ENCODE measurements around the gene CLEC4G.

The CLEC4G gene

GRCh38 chr19:7771072-7771471 lies 39.2 kb upstream of the CLEC4G start:
- H3K27ac ChIP-seq (replicated peaks) = no peak overlapping the region
- H3K4me3 ChIP-seq (replicated peaks; ENCODE audit: insufficient read depth, low read length) = no peak overlapping the region
- no peak for TF ChIP-seq GABPA (IDR thresholded peaks at IDR 0.05; ENCODE audit: low read depth)
- no peak for TF ChIP-seq SPI1 (IDR thresholded peaks at IDR 0.05; ENCODE audit: borderline replicate concordance, low read depth)
- TF ChIP-seq REST (IDR thresholded peaks at IDR 0.05; ENCODE audit: insufficient replicate concordance, low read depth) = no peak
- TF ChIP-seq CTCF (IDR thresholded peaks at IDR 0.05; ENCODE audit: insufficient read depth, low read length) = no peak
- no peak for TF ChIP-seq POLR2AphosphoS5 (IDR thresholded peaks at IDR 0.05; ENCODE audit: low read depth)
- no peaks in the 10 kb centered on the region for H3K27me3 ChIP-seq (ENCODE audit: insufficient read depth, poor library complexity, severe bottlenecking)
- no peak for DNase-seq (ENCODE audit: low read depth in 1 of 2, low spot score in 1 of 2)

- DNase-seq (ENCODE audit: low read depth in 1 of 2, low spot score in 1 of 2) = no peak
- Histone ChIP-seq H3K4me3 (replicated peaks; ENCODE audit: insufficient read depth, low read length) (no peak overlapping the region), H3K27me3 (ENCODE audit: insufficient read depth, poor library complexity, severe bottlenecking) (no peaks in the 10 kb centered on the region), H3K27ac (replicated peaks) (no peak overlapping the region)
- TF ChIP-seq POLR2AphosphoS5 (IDR thresholded peaks at IDR 0.05; ENCODE audit: low read depth) (no peak), REST (IDR thresholded peaks at IDR 0.05; ENCODE audit: insufficient replicate concordance, low read depth) (no peak), SPI1 (IDR thresholded peaks at IDR 0.05; ENCODE audit: borderline replicate concordance, low read depth) (no peak), CTCF (IDR thresholded peaks at IDR 0.05; ENCODE audit: insufficient read depth, low read length) (no peak), GABPA (IDR thresholded peaks at IDR 0.05; ENCODE audit: low read depth) (no peak)
Observed at GRCh38 chr19:7769171-7769570, 37.3 kb upstream of the CLEC4G start.

DNA sequence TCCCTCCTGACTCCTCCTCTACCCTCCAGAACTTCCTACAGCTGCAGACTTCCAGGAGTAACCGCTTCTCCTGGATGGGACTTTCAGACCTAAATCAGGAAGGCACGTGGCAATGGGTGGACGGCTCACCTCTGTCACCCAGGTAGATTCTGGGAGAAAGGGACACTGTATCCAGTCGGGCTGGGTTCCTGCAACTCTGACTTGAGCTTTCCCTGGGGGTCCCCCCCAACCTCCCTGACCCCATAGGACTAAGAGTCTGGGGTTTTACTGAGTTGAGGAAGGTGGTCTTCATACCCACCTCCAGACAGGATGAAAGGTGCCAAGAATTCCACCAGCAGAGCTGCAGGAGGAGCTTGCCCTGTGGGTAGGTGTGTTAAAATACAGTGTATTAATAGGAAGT lies 35.6 kb upstream of the CLEC4G start:
- TF ChIP-seq POLR2AphosphoS5 (IDR thresholded peaks at IDR 0.05; ENCODE audit: low read depth) (no peak), SPI1 (IDR thresholded peaks at IDR 0.05; ENCODE audit: borderline replicate concordance, low read depth) (no peak), CTCF (IDR thresholded peaks at IDR 0.05; ENCODE audit: insufficient read depth, low read length) (no peak), GABPA (IDR thresholded peaks at IDR 0.05; ENCODE audit: low read depth) (no peak), REST (IDR thresholded peaks at IDR 0.05; ENCODE audit: insufficient replicate concordance, low read depth) (no peak)
- H3K27ac ChIP-seq (replicated peaks) = no peak overlapping the region
- H3K4me3 ChIP-seq (replicated peaks; ENCODE audit: insufficient read depth, low read length) = no peak overlapping the region
- no peaks in the 10 kb centered on the region for H3K27me3 ChIP-seq (ENCODE audit: insufficient read depth, poor library complexity, severe bottlenecking)
- no peak for DNase-seq (ENCODE audit: low read depth in 1 of 2, low spot score in 1 of 2)

Measured in HL-60 (cell line).